GM12864 (cell line): Measurements from ENCODE around the gene GSN.

Experiments used
- DNase-seq: peaks from one replicate; pipeline ENCODE4 v3.0.0-alpha.2; 2011; ENCODE audit warnings: low read depth
- H3K4me3 ChIP-seq: 2 replicates; pipeline ENCODE4 v1.5.1; 2011; ENCODE audit warnings: mild to moderate bottlenecking, low read depth, low read length, control low read depth
- TF ChIP-seq, protein P1 (sequence below): IDR thresholded peaks from 2 replicates; pipeline ENCODE4 v1.5.1; 2011; ENCODE audit warnings: low read depth, mild to moderate bottlenecking, moderate library complexity, low read length, control low read depth, inconsistent platforms; ENCODE audit errors: missing control alignments

GSN gene

DNA sequence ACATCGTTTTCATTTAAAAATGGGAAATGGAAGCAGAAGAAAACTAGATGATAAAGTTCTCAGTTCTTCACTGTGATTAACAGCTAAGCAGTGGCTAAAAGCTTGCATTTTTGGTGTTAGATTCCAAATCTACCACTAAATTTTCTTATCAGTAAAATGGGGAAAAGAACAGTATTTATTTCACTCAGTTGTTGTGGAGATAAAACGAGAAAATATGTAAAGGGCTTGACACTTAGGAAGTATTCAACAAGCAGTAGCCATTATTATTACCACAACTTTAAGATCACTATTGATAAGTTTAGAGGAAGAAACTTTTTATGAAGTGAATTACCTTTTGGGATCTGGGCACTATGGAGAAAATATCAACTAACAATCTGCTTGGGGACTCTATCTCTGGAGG lies 97.6 kb downstream of the GSN start:
- DNase-seq: no peak
- TF ChIP-seq, protein P1, sequence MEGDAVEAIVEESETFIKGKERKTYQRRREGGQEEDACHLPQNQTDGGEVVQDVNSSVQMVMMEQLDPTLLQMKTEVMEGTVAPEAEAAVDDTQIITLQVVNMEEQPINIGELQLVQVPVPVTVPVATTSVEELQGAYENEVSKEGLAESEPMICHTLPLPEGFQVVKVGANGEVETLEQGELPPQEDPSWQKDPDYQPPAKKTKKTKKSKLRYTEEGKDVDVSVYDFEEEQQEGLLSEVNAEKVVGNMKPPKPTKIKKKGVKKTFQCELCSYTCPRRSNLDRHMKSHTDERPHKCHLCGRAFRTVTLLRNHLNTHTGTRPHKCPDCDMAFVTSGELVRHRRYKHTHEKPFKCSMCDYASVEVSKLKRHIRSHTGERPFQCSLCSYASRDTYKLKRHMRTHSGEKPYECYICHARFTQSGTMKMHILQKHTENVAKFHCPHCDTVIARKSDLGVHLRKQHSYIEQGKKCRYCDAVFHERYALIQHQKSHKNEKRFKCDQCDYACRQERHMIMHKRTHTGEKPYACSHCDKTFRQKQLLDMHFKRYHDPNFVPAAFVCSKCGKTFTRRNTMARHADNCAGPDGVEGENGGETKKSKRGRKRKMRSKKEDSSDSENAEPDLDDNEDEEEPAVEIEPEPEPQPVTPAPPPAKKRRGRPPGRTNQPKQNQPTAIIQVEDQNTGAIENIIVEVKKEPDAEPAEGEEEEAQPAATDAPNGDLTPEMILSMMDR: no peak
- no peak overlapping the region for H3K4me3 ChIP-seq

DNA sequence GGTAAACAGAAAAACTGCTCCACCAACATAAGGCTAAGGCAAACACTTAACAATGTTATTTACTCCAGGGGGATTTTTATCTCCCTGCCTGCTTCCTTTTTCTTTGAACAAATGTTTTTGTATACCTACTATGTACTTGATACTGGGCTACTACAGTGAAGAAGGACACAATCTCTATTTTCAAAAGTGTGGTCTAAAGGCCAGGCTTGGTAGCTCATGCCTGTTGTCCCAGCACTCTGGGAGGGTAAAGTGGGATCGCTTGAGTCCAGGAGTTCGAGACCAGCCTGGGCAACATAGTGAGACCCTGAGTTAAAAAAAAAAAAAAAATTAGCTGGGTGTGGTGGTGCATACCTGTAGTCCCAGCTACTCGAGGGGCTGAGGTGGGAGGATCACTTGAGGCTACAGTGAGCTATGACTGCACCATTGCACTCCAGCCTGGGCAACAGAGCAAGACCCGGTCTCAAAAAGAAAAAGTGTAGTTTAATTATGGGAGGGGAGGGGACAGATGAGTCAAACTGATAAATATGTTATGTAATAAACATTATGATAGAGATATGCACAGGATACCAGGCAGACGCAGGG lies 98.7 kb downstream of the GSN start:
- H3K4me3 ChIP-seq: no peak overlapping the region
- TF ChIP-seq, protein P1: no peak
- DNase-seq: no peak

DNA sequence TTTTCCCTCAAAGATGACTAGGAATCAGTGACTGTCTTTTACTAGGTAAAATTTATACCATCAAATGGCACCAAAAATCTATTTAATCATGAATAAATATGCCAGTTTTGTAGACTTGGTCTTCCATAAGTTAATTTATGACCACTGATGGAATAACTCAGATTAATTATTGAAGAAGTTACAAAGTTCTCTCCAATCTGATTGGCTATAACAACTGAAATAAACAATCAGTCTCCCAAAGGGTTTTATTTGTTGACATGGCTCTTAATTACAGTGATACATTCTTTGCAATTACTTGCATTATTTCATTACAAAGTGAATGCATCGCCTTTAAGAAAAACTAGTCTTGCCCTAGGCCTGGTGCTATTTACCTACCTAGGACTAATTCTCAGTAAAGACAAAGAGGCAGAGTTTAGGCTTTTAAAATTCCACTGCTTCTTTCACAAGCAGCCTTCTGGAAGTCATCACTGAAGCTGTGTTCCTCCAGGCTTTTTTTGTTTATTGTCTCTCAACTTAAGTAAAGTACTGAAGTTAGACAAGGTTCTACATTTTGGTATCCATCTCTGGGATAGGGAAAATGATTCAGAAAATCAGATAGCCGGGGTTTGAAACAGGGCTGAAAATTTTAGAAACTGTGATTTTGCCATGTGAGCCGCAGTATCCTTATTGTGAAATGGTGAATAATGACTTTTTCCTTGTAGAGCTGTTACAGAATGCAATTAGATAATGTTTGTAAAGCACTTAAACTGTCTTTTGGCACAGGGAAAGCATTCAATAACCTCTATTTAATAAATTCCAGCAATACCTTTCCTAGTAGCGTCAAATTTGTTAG lies 99.6 kb downstream of the GSN start:
- TF ChIP-seq, protein P1: no peak
- no peak overlapping the region for H3K4me3 ChIP-seq
- DNase-seq: no peak

DNA sequence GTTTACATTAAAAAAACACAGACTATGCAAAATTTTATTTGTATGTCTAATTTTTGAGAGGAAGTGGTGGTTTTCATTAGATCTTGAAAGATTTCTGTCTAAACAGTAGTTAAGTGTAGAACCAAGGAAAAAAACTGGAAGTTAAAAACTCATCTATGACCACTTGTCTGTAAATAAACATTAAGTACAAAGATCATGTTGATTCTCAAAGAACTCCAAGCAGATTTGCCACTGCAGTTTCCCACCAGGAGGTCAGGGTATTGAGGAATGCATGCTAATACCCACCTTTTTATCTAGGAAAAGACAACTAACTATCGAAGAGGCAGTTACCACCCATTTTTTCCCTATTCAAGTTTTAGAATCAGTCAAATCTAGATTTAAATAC lies 100.2 kb downstream of the GSN start:
- no peak overlapping the region for H3K4me3 ChIP-seq
- TF ChIP-seq, protein P1: no peak
- no peak for DNase-seq

DNA sequence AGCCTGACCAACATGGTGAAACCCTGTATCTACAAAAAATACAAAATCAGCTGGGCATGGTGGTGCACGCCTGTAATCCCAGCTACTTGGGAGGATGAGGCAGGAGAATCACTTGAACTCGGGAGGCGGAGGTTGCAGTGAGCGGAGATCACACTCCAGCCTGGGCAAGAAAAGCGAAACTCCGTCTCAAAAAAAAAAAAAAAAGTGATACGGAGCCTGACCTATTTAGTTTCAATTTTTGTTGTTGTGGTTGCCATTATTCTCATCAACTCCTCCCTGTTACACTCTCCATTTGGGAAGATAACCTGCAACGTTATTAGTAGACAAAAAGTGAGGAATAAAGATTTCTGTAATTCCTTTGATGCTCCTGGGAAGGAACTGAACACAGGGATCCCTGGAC lies 100.8 kb downstream of the GSN start:
- TF ChIP-seq, protein P1: no peak
- no peak for DNase-seq
- peak overlapping the region; percentile 91; the same call in 1 of the 2 replicates for H3K4me3 ChIP-seq

DNA sequence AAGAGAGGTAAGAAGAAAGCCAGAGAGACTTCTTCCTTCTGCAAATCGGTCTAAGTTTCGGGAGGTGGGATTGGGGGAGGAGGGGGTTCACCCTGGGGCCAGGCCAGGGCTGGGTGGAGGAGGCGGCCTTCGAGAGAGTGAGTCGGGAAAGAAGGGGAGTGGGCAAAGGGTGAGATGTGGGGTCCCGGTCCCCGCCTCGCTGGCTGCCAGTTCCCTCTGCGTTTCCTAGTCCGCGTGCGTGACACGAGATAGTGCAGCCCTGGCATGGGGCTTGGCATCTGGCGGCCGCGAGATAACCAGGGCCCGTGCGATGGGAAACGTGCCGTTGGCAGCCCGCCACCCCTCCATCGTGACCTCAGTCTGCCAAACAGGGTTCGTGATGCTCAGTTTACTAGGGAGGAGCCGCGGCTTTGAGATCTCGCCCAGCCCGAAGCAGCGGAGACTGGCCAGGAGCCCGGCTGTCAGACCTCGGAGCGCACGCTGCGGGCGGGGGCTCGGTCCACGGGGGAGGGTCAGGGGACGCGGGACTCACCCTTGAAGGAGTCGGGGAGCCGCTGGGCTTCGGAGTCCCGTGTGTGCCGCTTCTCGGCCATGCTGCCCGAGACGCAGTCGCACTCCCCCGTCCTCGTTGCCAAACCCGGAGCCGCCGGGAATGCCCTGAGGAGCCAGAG lies 101.8 kb downstream of the GSN start, which contains the start of gene STOM:
Gene STOM, minus strand, starts transcription at position 656 of the 671 bp plus-strand sequence. Its CDS starts 63 bp downstream, at position 593.
- TF ChIP-seq, protein P1: no peak
- no peak for DNase-seq
- H3K4me3 ChIP-seq: peak within 1 kb of the TSS; percentile 91
